DND-41 (cell line): ENCODE measurements around the gene ZNF30.
A peak's percentile ranks its signal among the peaks of the same experiment; 100 is the strongest.

Source experiments
- ATAC-seq: fragments of 200-7000 bp; cut with Tn5 transposase; 3 replicates; pipeline ENCODE4 v1.9.1; 2021; ENCODE audit warnings: low read depth; ENCODE audit not compliant: insufficient read depth
- DNase-seq: peaks from one replicate; pipeline ENCODE4 v3.0.0-alpha.2; 2020
- H2AFZ ChIP-seq: 2 replicates; pipeline ENCODE4 v1.6.0; 2012; ENCODE audit warnings: low read depth, low read length
- H3K27ac ChIP-seq: 2 replicates; pipeline ENCODE4 v1.5.1; 2012; ENCODE audit warnings: low read length, inconsistent platforms
- H3K27me3 ChIP-seq: fragments of 200-600 bp; sonication (generic); 2 replicates; pipeline ENCODE4 v1.6.0; 2012; ENCODE audit warnings: low read length, mild to moderate bottlenecking, inconsistent platforms; ENCODE audit not compliant: insufficient read depth, poor library complexity
- H3K36me3 ChIP-seq: 2 replicates; pipeline ENCODE4 v1.5.1; 2012; ENCODE audit warnings: low read length, inconsistent platforms; ENCODE audit not compliant: insufficient read depth
- H3K4me1 ChIP-seq: 2 replicates; pipeline ENCODE4 v1.5.1; 2012; ENCODE audit warnings: mild to moderate bottlenecking, low read length; ENCODE audit not compliant: insufficient read depth
- H3K4me2 ChIP-seq: 2 replicates; pipeline ENCODE4 v1.6.0; 2012; ENCODE audit warnings: mild to moderate bottlenecking, moderate library complexity, low read length, inconsistent platforms; ENCODE audit not compliant: insufficient read depth
- H3K4me3 ChIP-seq, 2 experiments: fragments of 200-600 bp in 1 of 2; shearing (Covaris generic) in 1 of 2; 2 replicates each; pipeline ENCODE4 v1.5.1; 2012 to 2016; ENCODE audit warnings: inconsistent platforms in 2 of 2, low read length in 2 of 2, mild to moderate bottlenecking in 2 of 2, low read depth in 1 of 2, moderate library complexity in 1 of 2
- H3K79me2 ChIP-seq: 2 replicates; pipeline ENCODE4 v1.6.0; 2012; ENCODE audit warnings: low read length, inconsistent platforms; ENCODE audit not compliant: insufficient read depth
- H3K9ac ChIP-seq: 2 replicates; pipeline ENCODE4 v1.6.0; 2012; ENCODE audit warnings: low read depth, mild to moderate bottlenecking, inconsistent platforms, low read length, moderate library complexity
- H3K9me3 ChIP-seq: 2 replicates; pipeline ENCODE4 v1.5.1; 2012; ENCODE audit warnings: low read length, moderate library complexity, mild to moderate bottlenecking, inconsistent platforms; ENCODE audit not compliant: insufficient read depth, severe bottlenecking
- H4K20me1 ChIP-seq: 2 replicates; pipeline ENCODE4 v1.6.0; 2012; ENCODE audit warnings: low read length; ENCODE audit not compliant: insufficient read depth
- EZH2 ChIP-seq: IDR thresholded peaks from 3 replicates; pipeline ENCODE4 v1.6.1; 2012; ENCODE audit warnings: borderline replicate concordance, low read depth, mild to moderate bottlenecking, moderate library complexity, low read length, inconsistent platforms; ENCODE audit not compliant: severe bottlenecking
- TF ChIP-seq, protein P1 (sequence below): IDR thresholded peaks from 2 replicates; pipeline ENCODE4 v1.5.1; 2012; ENCODE audit warnings: borderline replicate concordance, low read length, moderate library complexity, mild to moderate bottlenecking; ENCODE audit not compliant: poor library complexity, severe bottlenecking; ENCODE audit errors: extremely low read depth

Gene ZNF30

DNA sequence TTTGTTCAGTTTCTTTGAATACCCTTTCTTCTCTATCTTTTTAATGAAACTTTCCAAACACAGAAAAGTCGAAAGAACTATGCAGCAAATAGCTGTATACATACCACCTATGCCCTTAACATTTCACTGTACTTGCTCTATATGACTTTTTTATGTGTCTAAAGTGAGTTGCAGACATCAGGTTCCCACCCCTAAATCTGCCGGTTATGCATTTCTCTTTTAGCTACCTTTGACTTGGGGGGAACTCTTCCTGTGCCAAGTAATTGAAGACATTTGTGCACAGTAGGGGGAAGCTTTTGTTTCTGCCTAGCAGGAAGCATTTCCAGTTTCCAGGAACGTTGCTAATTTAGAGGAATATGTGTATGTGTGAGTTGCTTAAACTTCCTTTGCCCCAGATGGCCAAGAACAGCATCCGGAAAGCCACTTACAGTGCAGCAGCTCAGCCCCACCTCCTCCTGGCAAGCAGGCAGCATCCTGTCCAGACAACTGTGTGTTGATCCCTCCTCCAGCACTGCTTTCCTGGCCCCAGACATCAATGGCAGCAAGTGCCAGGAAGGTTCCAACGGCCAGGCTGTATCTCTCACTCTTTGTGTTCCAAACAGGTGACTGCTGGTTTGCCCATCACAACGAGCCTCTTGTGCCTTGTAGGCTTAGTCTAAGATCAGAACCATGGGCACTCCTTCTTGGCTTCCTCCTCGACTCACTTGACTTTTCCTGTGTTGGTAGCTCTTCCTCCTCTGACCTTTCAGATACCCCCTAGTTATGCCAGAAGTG lies 58.7 kb downstream of the ZNF30 start:
- Histone ChIP-seq H3K9ac (no peak overlapping the region), H4K20me1 (no peaks in the 10 kb centered on the region), H3K4me2 (no peak overlapping the region), H3K79me2 (no peaks in the 10 kb centered on the region), H3K27ac (no peak overlapping the region), H3K27me3 (no peaks in the 10 kb centered on the region), H3K36me3 (no peaks in the 10 kb centered on the region), H3K4me3 (no peak overlapping the region), H2AFZ (peak overlapping the region; percentile 37; the same call in 1 of the 2 replicates), H3K4me1 (peaks cover 7% of the 10 kb centered on the region; the same call in 1 of the 2 replicates), H3K9me3 (no peaks in the 10 kb centered on the region)
- ATAC-seq (peak; percentile 52; the same call in 1 of the 3 replicates), DNase-seq (no peak)
- TF ChIP-seq EZH2 = no peak
- TF ChIP-seq, protein P1, sequence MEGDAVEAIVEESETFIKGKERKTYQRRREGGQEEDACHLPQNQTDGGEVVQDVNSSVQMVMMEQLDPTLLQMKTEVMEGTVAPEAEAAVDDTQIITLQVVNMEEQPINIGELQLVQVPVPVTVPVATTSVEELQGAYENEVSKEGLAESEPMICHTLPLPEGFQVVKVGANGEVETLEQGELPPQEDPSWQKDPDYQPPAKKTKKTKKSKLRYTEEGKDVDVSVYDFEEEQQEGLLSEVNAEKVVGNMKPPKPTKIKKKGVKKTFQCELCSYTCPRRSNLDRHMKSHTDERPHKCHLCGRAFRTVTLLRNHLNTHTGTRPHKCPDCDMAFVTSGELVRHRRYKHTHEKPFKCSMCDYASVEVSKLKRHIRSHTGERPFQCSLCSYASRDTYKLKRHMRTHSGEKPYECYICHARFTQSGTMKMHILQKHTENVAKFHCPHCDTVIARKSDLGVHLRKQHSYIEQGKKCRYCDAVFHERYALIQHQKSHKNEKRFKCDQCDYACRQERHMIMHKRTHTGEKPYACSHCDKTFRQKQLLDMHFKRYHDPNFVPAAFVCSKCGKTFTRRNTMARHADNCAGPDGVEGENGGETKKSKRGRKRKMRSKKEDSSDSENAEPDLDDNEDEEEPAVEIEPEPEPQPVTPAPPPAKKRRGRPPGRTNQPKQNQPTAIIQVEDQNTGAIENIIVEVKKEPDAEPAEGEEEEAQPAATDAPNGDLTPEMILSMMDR = no peak

DNA sequence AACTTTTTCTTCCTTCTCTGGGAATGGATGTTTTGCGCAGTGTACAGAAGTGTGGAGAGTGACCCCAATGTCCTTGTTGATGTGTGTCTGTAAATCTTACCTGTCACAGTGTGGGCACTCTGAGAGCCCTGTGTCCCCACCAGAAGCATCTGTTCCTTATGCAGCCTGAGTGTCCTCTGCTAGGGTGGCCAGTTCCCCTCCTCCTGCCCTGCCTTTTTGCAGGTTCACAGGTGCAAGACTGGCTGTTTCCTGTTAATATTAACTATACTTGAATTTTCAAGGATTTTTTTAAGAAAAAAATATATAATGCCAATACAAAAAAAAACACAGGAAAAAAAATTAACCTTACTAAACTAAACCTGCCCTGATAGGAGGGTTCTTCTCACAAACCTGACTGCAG lies 61.4 kb downstream of the ZNF30 start:
- TF ChIP-seq, protein P1 = no peak
- TF ChIP-seq EZH2 = no peak
- H3K79me2 ChIP-seq = no peaks in the 10 kb centered on the region
- H2AFZ ChIP-seq = no peak overlapping the region
- peaks cover 7% of the 10 kb centered on the region; the same call in 1 of the 2 replicates for H3K4me1 ChIP-seq
- no peaks in the 10 kb centered on the region for H3K36me3 ChIP-seq
- H3K4me3 ChIP-seq = no peak overlapping the region
- no peak overlapping the region for H3K4me2 ChIP-seq
- ATAC-seq (no peak), DNase-seq (no peak)
- no peak overlapping the region for H3K9ac ChIP-seq
- H3K27me3 ChIP-seq = no peaks in the 10 kb centered on the region
- no peak overlapping the region for H3K27ac ChIP-seq
- no peaks in the 10 kb centered on the region for H4K20me1 ChIP-seq
- no peaks in the 10 kb centered on the region for H3K9me3 ChIP-seq

DNA sequence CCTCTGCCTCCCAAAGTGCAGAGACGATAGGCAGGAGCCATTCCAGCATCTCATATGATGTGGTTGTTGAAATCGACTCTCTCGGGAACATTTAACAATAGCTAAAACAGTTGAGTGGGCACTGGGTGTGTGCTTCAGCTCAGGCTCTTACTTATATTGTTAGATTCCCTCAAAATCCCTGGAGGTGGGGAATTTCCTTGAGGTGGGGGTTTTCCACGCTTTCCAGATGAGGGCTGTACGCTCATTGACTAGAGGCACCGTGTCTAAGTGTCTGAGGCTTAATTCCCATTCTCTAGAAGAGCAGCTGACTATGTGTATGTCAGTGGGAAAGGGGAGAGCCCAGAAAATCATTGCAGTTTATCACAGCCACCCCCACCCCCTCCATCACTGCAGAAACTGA lies 62.6 kb downstream of the ZNF30 start:
- TF ChIP-seq EZH2 = no peak
- TF ChIP-seq, protein P1 = no peak
- no peak overlapping the region for H3K9ac ChIP-seq
- ATAC-seq (no peak), DNase-seq (no peak)
- no peaks in the 10 kb centered on the region for H3K36me3 ChIP-seq
- H3K27ac ChIP-seq = no peak overlapping the region
- H3K27me3 ChIP-seq = no peaks in the 10 kb centered on the region
- H3K9me3 ChIP-seq = no peaks in the 10 kb centered on the region
- H3K4me2 ChIP-seq = no peak overlapping the region
- H3K4me1 ChIP-seq = peaks cover 7% of the 10 kb centered on the region; the same call in 1 of the 2 replicates
- H4K20me1 ChIP-seq = no peaks in the 10 kb centered on the region
- H2AFZ ChIP-seq = no peak overlapping the region
- H3K4me3 ChIP-seq = no peak overlapping the region
- no peaks in the 10 kb centered on the region for H3K79me2 ChIP-seq
